Measurements from ENCODE around the gene STK16. TPM values are rescaled to one million over a fixed set of nuclear protein-coding genes. Genes with fewer than 3 reads are reported as not detected.

The STK16 gene
- total and polyA plus RNA-seq, 2 of the 13 experiments (the other 11 are each of a cell fraction or from before 2014, with no cell fraction given) = 28.0 to 50.9 TPM

- BruUV-seq (replicated peaks) = no TSS peak
- no peaks in the 10 kb centered on the region for H3K9me3 ChIP-seq (ENCODE audit: low read length)
- FAIRE-seq = peak; percentile 63
- peak; percentile 62 for ATAC-seq
- H4K20me1 ChIP-seq (ENCODE audit: insufficient read depth, low read length) = no peaks in the 10 kb centered on the region
- H3K4me1 ChIP-seq (ENCODE audit: insufficient read depth, low read length) = peaks cover 60% of the 10 kb centered on the region
- H3K27ac ChIP-seq (ENCODE audit: extremely low read length, insufficient read depth, low read length) = no peak within 1 kb of the TSS
- ChIA-PET CTCF (ENCODE audit: low intra/inter-chr PET ratio, low total read pairs) (interaction anchor here (0.9 to 1.2 kb wide), 2 partner anchors 23 to 40 kb away, joined by 3 read pairs; no protein-coding TSS in a partner anchor), POLR2A (interaction anchor here (1.0 to 3.5 kb wide), 14 partner anchors 9 to 298 kb away, joined by 3 to 26 read pairs (median 6); partner anchors contain the start of genes CNPPD1, DNAJB2, GLB1L and STK16)
- in situ Hi-C loops (cut with HindIII; ENCODE audit: extremely low pct_ligation_motif_present, low pct_unique_long_range_greater_than_20kb) (no loop called here), intact Hi-C loops (cut with micrococcal nuclease; ENCODE audit: unreplicated experiment) (no loop called here)
- peak; percentile 58 for DNase-seq (ENCODE audit: low spot score)
- no peak within 1 kb of the TSS for H2AFZ ChIP-seq (ENCODE audit: low read length)
- peak within 1 kb of the TSS; percentile 99 for H3K4me2 ChIP-seq (ENCODE audit: low read depth, low read length)
- peak within 1 kb of the TSS; percentile 62 to 83 (median 62) for H3K4me3 ChIP-seq (replicated peaks in 1 of 3; ENCODE audit: insufficient read depth in 1 of 3, low read depth in 2 of 3, low read length in 3 of 3)
- H3K79me2 ChIP-seq (ENCODE audit: insufficient read depth, low read length) = no peaks in the 10 kb centered on the region
- peak within 1 kb of the TSS; percentile 46; the same call in 1 of the 2 replicates for H3K9ac ChIP-seq (ENCODE audit: insufficient read depth, low read depth, low read length)
- WGBS (ENCODE audit: low lambda C conversion rate) = 0% methylated on average over 27 of the region's 76 CpGs
- no peaks in the 10 kb centered on the region for H3K36me3 ChIP-seq (replicated peaks in 1 of 2; ENCODE audit: control insufficient read depth in 1 of 2, insufficient read depth in 2 of 2, low read length in 2 of 2)
- peaks cover 2 to 40% of the 10 kb centered on the region in 2 experiments; a peak in 4 of 5 replicates for H3K27me3 ChIP-seq (ENCODE audit: control insufficient read depth in 1 of 2, insufficient read depth in 2 of 2, low read length in 2 of 2)
- no peak for TF ChIP-seq TRAFD1 (CRISPR knock-in tag; IDR thresholded peaks at IDR 0.05; ENCODE audit: borderline replicate concordance)
- TF ChIP-seq KLF13 (CRISPR knock-in tag; IDR thresholded peaks at IDR 0.05) = no peak
- TF ChIP-seq KDM3A (CRISPR knock-in tag; IDR thresholded peaks at IDR 0.05; ENCODE audit: low read depth) = 0 out of 2 replicates have a peak, but pooled peaks have one; percentile 17
- TF ChIP-seq ZNF275 (CRISPR knock-in tag; IDR thresholded peaks at IDR 0.05; ENCODE audit: borderline replicate concordance) = no peak
- TF ChIP-seq PTBP1 (IDR thresholded peaks at IDR 0.05; ENCODE audit: low read depth, low read length, poor library complexity, severe bottlenecking) = peak; percentile 57
- no peak for TF ChIP-seq CHD4 (IDR thresholded peaks at IDR 0.05; ENCODE audit: borderline replicate concordance, low read length)
- no peak for TF ChIP-seq PPARG (CRISPR knock-in tag; conservative IDR thresholded peaks at IDR 0.05)
- TF ChIP-seq PCBP1 (IDR thresholded peaks at IDR 0.05; ENCODE audit: borderline replicate concordance, low read depth, low read length) = 0 out of 2 replicates have a peak, but pooled peaks have one; percentile 29
- 0 out of 2 replicates have a peak, but pooled peaks have one; percentile 91 for TF ChIP-seq ZNF598 (CRISPR knock-in tag; IDR thresholded peaks at IDR 0.05; ENCODE audit: borderline replicate concordance)
- peak; percentile 81; the same call in 1 of the 2 replicates for TF ChIP-seq SIN3A (IDR thresholded peaks at IDR 0.05; ENCODE audit: borderline replicate concordance, low read depth, low read length)
- TF ChIP-seq MAZ (IDR thresholded peaks at IDR 0.05; ENCODE audit: borderline replicate concordance, low read depth, low read length) = no peak; the same call in 1 of the 2 replicates
- TF ChIP-seq MAZ (CRISPR knock-in tag; IDR thresholded peaks at IDR 0.05; ENCODE audit: low read depth) = 0 out of 2 replicates have a peak, but pooled peaks have one; percentile 36
- TF ChIP-seq ZNF558 (CRISPR knock-in tag; IDR thresholded peaks at IDR 0.05; ENCODE audit: borderline replicate concordance) = no peak
- peak; percentile 90 for TF ChIP-seq ZNF605 (CRISPR knock-in tag; IDR thresholded peaks at IDR 0.05)
- peak; percentile 53; the same call in 1 of the 2 replicates for TF ChIP-seq CHCHD3 (CRISPR knock-in tag; IDR thresholded peaks at IDR 0.05)
- TF ChIP-seq ZNF703 (CRISPR knock-in tag; IDR thresholded peaks at IDR 0.05; ENCODE audit: borderline replicate concordance) = peak; percentile 81; the same call in 1 of the 2 replicates
- 0 out of 2 replicates have a peak, but pooled peaks have one; percentile 49 for TF ChIP-seq HOXA5 (CRISPR knock-in tag; IDR thresholded peaks at IDR 0.05)
- TF ChIP-seq MXD3 (CRISPR knock-in tag; IDR thresholded peaks at IDR 0.05) = peak; percentile 48
Observed at GRCh38 chr2:219253753-219254589, 8.7 kb downstream of the STK16 start, which contains the start of gene TUBA4A. Gene TUBA4A, minus strand, starts transcription at chr2:219253918. Its CDS starts 60 bp downstream, at chr2:219253858.
